ENCODE data around the gene CLDN19.

GRCh38 chr1:42779725-42780124 is 39.7 kb upstream of the CLDN19 start:
- TF ChIP-seq, protein P1, sequence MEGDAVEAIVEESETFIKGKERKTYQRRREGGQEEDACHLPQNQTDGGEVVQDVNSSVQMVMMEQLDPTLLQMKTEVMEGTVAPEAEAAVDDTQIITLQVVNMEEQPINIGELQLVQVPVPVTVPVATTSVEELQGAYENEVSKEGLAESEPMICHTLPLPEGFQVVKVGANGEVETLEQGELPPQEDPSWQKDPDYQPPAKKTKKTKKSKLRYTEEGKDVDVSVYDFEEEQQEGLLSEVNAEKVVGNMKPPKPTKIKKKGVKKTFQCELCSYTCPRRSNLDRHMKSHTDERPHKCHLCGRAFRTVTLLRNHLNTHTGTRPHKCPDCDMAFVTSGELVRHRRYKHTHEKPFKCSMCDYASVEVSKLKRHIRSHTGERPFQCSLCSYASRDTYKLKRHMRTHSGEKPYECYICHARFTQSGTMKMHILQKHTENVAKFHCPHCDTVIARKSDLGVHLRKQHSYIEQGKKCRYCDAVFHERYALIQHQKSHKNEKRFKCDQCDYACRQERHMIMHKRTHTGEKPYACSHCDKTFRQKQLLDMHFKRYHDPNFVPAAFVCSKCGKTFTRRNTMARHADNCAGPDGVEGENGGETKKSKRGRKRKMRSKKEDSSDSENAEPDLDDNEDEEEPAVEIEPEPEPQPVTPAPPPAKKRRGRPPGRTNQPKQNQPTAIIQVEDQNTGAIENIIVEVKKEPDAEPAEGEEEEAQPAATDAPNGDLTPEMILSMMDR (IDR thresholded peaks at IDR 0.05) = no peak
- no peak for TF ChIP-seq POLR2A (IDR thresholded peaks at IDR 0.05; ENCODE audit: low read length)
- TF ChIP-seq NR3C1 (IDR thresholded peaks at IDR 0.05) = no peak
- TF ChIP-seq, protein P2, sequence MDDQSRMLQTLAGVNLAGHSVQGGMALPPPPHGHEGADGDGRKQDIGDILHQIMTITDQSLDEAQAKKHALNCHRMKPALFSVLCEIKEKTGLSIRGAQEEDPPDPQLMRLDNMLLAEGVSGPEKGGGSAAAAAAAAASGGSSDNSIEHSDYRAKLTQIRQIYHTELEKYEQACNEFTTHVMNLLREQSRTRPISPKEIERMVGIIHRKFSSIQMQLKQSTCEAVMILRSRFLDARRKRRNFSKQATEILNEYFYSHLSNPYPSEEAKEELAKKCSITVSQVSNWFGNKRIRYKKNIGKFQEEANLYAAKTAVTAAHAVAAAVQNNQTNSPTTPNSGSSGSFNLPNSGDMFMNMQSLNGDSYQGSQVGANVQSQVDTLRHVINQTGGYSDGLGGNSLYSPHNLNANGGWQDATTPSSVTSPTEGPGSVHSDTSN (IDR thresholded peaks at IDR 0.05) = no peak
- TF ChIP-seq EHMT2 (IDR thresholded peaks at IDR 0.05; ENCODE audit: low read depth) = no peak
- no peak for TF ChIP-seq EP300 (IDR thresholded peaks at IDR 0.05)
- no peak for TF ChIP-seq CBX2 (IDR thresholded peaks at IDR 0.05; ENCODE audit: borderline replicate concordance, low read depth)
- TF ChIP-seq RNF2 (IDR thresholded peaks at IDR 0.05; ENCODE audit: borderline replicate concordance, low read depth) = no peak
- no peak for TF ChIP-seq CHD4 (IDR thresholded peaks at IDR 0.05; ENCODE audit: borderline replicate concordance)
- no peak for TF ChIP-seq FOSL2 (IDR thresholded peaks at IDR 0.05)
- TF ChIP-seq FOSL2 (CRISPR knock-in tag; IDR thresholded peaks at IDR 0.05) = no peak
- TF ChIP-seq ZC3H11A (IDR thresholded peaks at IDR 0.05) = no peak
- TF ChIP-seq RAD21 (conservative IDR thresholded peaks at IDR 0.05 in 1 of 2, IDR thresholded peaks at IDR 0.05 in 1 of 2) = no peak

Data from A549 (cell line).